GM18868 (cell line): ENCODE measurements around the gene NOC2L.

Source experiments
- ATAC-seq: cut with Tn5 transposase; IDR thresholded peaks from one replicate; pipeline ENCODE4 v1.9.1; 2021; ENCODE audit warnings: mild to moderate bottlenecking, moderate library complexity; ENCODE audit not compliant: unreplicated experiment

Gene NOC2L

DNA sequence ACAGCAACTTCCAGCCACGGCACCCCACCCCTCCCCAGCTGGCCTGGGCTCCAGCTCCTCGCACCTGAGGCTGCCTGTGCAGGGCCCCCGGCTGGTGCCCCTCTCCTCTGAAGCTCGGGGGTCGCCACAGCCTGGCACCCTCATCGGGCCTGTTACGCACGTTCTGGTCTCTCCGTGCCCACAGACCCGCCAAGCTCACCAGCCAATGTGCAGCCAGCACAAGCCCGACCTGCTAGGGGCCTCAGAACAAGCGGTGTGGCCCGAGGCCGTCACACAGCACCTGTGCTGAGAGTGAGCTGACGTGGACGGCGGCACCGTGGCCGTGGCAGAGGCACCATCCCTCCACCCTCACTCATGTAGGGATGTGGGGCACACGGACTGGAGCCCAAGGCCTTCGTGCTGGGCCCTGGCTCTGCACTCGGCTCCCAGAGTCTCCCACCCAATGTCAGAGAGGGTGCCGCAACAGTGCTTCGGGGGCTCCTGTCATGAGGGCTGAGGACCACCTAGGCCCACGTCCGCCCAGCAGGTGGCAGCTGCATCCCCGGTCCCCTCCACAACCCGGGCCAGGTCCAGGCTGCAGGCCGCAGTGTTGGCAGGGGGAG is 39.7 kb downstream of the NOC2L start:
- no peak for ATAC-seq

DNA sequence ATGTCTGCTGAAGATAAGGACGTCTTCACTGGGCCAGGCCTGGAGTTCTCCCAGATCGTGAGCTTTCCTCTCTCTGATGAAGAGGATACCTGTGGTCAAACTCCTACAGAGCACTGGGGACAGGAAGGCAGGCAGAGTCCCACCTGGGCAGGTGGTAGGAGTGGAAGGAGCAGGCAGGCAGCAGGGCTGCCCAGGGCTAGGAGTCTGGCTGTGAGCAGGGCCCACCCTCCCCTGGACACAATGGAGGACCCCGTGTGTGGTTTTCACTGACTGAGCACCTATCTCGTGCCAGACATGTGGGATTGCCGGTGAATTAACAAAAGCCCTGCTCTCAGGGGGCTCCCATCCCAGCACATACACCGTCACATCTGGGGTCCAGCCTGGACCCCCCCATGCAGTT is 40.2 kb downstream of the NOC2L start:
- ATAC-seq = no peak

DNA sequence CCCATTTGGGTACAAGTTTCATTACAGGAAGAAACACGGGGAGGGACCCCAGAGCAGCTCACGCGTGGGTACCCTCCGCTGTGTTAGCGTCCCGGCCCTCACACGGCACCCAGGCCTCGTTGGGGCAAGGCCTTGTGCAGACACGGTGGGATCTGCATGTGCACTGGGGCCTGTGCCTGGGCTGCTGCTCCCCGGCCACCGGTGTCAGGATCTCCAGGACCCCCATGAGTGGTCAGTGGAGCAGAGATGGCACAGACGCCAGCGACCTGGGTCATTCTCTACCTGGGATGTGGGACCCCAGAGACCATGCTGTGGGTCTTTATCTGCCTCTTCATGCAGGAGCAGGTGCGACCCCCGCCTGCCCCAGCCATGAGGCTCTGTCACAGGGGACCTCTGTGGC is 40.7 kb downstream of the NOC2L start:
- no peak for ATAC-seq

DNA sequence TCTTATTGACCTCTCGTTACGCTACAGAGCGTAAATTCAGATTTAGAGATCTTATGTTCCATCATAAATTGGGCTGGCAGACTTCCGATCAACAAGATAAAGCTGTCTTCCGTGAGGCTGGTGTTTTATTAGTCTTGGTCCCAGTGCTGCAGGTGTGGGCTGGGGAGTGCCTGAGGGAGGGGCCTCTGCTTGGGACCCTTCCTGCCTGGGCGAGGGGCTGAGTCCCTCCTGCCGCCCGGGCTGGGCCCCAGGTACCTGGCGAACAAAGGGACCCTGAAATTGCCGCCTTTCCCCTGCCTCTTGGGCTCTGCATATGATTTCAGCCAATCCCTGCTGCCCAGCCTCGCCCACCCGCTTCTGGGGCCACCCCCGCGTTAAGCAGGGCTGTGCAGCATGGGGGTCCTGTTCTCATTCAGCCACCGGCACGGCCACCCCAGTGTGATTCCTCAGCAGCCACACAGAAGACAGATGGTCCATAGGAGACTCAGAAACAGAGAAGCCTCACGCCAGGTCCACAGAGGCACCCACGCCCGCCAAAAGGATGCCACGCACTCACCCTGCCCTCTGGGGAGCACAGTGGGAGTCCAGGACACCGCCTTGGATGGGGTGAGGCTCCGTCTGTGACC is 41.5 kb downstream of the NOC2L start:
- no peak for ATAC-seq

DNA sequence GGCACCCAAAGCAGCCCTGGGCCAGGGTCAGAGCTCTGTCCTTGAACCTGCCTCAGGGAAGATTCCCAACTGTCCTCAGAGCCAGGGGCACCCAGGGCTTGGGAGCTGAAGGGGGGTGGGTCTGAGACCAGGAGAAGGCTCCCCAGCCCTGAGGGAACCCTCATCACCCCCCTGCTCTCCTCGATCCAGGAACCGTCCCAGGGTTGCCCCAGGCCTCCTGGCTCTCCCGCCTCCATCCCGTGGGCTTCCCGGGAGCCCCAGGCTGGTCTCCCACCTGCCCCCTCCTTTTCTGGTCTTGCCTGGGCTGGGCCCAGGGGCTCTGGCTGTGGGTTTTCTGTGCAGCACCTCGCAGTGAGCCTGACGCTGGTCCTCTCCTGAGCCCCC is 42.0 kb downstream of the NOC2L start:
- no peak for ATAC-seq

DNA sequence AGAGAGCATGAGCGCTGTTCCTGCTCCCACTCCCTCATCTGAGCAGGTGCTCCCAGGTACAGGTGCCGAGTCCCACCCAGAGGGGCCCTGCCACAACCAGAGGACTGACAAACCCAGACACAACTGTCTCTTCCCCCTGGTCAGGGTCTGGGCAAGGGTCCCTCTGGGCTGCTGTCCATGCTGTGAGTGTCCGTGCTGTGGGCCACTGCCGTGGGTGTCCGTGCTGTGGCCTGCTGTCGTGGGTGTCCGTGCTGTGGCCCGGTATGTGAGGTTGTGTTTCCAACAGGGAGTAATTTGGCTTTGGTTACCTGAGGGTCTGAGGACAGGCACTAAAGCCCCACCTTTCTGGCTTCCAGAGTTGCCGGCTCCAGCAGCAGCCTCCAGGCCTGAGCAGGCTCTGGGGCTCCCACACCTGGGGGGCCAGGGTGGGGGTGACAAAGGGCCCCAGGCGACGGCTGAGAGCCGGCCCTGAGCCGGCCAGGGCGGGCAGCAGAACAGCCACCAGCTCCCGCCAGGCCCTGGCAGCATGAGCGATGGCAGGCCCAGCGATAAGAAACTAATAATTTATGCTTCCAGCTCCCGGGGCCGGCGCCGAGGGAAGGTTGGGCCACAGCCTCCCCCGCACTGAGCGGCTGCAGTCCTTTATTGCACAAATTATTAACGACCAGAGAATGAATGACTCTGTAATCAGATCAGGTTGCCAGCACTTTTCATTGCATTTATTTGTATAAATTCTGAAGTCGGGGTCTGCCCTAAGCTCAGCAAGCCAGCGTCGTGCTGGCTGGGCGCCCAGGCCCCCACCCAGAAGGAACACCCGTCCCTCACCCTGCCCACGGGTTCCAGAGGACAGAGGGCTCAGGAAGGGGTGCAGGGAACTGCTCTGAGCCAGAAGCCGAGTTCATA is 42.6 kb downstream of the NOC2L start:
- no peak for ATAC-seq

DNA sequence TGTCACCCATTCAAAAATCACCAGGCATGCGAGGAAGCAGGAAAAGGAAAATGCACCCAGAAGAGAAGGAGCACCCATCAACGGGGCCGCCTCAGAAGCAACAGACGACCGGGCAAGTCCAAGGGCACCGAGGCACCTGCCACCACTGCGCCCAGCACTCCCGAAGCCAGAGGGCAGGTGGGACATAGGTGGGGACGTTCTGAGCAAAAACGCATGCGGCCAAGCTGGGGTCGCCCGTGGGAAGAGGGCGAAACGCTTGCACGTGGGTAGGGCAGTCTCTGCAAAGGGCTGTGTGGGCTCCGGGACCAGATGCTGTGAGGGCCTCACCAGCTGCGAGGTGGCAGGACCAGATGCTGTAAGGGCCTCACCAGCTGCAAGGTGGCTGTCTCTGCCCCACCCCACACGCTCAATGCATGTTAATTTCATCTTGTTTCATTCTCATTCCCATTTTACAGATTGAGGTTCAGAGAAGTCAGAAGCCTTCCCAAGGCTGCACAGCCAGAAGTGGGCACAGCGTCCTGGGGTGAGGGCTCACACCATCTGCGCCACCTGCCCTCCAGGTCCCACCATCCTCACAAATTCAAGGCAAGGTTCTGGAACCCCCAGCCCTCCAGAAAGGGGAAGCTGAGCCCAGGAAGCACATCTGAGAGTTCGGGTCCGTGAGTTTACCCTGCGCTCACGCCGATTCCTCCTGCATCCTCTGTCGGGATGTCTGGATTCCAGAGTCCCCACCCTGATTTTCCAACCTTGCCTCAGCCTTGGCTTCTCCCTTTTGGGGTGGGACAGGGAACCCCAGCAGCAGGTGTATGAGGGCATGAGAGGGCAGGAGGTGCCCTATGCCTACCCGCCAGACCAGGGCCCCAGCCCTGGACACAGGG is 43.5 kb downstream of the NOC2L start:
- no peak for ATAC-seq

DNA sequence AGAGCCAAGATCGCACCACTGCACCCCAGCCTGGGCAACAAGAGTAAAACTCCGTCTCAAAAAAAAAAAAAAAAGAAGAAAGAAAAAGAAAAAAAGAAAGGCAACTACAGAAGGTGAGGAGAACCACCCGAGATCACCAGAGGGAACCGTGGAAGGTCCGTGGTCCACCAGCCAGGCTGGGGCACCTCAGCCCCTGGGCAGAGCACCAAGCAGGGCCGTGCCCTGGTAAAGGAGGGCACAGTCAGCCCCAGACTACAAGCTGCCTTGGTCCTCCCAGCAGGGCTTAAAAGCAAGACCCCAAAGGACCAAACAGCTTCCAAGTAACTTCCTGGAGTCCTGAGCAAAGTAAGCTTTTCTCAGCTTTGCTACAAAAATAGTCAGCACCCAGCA is 44.2 kb downstream of the NOC2L start:
- no peak for ATAC-seq

DNA sequence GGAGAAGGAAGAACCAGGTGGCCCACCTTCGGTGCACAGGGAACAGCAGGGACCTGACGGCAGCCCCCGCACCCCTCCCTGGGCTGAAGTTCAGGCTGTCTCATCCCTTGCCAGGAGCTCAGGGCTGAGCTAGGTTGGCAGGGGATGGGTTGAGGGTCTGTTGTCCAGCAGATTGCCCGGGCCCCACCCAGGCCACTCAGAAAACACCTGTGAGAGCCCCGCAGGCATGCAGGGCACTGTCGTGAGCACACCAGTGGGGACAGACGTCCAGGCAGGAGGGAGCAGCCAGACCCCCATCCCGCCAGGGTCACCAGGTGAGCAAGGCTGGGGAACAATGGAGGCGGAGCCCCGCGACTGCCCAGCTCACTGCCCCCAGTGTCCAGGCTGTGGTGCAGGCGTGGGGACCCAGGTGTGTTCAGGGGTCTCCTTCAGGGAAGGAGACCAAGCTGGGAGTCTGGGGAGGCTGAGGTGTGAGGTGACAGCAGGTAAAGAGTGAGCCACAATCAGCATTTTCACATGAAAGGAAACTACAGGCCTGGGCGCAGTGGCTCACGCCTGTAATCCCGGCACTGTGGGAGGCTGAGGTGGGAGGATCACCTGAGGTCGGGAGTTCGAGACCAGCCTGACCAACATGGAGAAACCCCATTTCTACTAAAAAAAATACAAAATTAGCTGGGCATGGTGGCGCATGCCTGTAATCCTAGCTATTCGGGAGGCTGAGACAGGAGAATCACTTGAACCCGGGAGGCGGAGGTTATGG is 44.7 kb downstream of the NOC2L start:
- ATAC-seq = no peak

DNA sequence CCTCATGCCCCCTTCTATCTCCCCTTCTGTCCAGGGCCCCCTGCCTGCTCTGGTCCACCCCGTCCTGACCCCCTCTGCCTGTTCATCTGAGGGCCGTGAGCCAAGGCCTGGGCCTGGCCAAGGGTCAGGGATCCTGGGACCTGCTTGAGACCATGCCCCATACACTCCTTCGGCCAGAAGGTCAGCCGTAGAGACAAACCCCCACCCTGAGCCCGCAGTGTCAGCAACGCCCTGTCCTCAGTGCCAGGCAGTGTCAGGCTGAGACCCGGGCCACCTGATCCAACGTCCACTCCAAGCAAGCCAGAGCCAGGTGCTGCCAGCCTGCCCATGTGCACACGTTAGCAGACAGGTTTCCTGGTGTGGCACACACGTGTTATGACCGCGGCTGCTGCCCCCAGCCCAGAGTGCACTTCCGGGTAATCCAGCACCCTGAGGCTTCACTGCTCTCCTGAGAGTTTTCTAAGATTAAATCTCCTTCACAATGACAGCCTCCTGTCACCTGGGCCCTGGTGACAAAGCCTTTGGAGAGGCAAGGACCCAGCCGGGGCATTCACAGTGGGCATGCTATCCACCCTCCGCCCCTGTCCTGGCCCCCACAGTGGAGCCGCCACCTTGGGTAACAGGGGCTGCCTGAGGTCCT is 45.4 kb downstream of the NOC2L start:
- ATAC-seq = no peak

DNA sequence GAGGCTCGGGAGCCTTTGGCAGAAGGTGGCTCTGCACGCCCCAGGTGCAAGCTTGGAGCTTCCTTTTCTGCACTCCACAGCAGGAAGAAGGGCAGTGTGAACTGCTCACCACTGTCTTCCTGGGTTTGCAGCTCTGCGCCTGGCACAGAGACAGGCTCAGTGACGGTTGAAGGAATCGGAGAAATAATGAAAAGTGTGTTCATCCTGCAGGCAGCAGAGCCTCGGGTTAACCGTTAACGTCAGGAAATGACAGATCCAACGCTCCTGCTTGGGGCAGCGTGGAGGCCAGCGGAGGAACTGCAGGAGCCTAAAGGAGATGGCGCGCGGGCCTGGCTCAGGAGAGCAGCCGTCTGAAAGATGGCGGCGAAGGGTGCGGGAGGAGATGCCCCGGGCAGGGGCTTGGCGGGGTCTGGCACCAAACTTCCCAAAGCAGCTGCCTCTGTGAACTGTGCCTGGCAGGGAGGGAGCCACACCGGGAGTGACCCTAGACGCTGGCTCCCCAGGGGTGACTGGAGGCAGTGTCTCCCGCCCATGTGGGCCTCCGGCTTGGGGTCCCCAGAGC is 46.2 kb downstream of the NOC2L start:
- no peak for ATAC-seq

DNA sequence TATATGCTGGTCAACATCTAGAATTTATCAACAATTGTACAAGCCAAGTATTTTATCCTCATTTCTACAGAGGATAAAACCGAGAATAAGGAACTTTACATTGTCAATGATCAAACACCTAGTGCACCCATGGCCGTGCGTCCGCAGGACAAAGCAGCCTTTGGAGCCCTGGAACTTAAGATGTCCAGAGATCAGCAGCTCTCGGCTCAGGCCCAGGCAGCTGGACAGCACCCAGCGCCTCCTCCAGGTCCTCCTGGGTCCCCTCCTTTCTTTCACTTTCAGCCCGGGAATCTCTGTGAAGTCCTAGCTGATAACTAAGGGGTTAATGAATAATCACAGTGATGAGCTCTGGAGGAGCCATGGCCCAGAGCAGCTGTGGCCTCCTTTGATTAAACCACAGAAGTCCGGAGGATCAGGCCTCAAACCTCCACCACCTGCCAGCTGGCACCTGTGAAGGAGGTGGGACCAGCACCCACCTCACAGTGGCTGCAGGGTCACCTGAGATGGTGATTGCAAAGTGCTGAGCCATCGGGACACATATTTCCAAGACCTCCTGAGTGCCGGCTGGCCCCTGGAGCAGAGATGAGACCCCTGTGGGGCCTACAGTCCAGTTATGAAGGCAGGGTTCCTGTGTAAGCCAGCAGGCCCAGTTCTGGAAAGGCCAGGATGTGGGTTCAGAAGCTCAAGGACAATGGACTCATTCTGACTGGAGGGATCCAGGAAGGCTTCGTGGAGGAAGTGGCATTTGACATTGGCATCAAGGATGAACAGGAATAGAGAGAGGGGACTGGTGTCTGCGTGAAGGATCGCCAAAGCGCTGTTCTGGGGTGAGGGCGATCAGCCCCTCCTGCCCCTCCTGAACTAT is 46.9 kb downstream of the NOC2L start:
- ATAC-seq = no peak

DNA sequence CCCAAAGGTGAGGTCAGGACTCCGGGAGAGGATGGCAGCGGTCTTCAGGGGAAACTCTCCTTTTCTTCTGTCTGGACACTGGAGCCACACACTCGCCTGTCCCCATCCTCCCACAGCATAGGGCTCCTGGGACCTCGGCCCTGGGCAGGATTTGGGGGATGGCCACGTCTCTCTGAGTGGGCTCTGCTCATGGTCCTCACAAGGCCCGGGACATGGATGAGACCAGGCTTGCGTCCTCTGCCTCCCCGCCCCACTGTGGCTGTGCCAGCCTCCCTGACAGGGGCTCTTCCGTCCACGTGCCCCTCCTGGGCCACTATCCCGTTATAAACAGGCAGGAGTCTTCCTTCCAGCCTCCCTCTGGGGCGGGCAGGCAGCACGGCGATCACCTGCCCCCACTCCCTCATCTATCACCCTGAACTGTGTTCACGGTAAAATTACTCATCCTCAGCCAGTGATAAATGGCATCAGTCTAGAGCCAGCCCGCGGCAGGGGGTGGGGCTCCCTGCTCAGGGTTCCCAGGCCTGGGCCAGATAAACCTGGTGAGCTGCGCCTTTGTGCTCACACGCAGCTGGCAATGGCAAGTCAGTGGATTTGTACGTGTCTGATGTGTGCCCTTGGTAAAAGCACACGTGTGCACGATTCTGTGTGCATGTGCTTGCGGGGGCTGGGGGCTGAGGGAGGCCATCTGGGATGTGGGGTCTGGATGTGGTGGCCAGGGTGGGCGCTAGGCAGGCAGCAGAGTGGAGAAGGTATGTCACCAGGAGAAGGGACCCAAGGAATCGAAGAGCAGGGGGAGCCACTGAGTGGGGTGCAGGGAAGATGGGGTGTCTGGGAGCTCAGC is 48.0 kb downstream of the NOC2L start:
- ATAC-seq = no peak

DNA sequence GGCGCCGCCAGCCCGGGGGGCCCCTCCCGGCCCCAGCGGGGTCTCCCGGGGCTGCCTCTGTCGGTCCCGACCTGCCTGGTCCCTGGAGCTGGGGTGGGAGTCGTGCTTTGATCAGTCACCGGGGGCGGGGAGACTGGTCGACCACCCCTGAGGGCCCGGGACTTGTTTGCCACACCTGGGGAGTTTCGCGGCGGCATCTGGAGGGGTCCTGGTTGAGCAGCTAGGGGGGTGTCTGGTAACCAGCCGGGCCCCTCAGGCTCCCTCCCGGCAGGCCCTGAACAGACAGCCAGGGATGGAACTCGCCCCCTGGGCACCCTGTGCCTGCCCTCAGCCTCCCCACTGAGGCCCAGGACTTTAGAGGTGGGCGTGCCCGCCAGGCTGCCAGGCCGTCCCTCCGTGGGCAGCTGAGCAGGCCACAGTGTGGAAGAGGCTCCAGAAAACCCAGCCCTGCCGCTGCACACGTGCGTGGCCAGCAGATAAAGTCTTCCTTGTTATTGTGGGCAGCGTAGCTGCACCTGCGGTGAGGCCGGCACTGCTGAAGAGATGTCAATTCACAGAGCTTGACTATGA is 48.7 kb downstream of the NOC2L start:
- ATAC-seq = no peak

DNA sequence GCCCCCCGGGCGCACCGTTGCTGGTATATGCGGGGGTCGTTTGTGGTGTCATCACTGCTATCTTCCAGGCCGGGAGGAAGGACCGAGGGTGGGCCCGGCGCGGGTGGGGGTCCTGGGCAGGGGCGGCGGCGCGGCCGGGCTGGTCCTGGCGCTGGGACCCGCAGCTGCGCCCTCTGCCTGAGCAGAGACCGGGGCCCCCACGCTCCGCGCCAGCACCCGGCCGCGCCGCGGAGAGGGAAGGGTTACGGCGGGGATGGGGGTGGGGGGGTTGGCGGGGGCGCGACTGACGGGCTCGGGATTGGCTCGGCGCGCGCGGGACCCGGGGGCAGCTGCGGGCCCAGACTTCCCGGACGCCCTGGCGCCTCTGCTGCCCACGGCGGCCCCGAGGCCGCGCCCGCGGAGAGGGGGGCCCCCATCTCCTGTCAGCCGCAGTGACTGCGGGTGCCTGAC is 49.2 kb downstream of the NOC2L start:
- no peak for ATAC-seq

DNA sequence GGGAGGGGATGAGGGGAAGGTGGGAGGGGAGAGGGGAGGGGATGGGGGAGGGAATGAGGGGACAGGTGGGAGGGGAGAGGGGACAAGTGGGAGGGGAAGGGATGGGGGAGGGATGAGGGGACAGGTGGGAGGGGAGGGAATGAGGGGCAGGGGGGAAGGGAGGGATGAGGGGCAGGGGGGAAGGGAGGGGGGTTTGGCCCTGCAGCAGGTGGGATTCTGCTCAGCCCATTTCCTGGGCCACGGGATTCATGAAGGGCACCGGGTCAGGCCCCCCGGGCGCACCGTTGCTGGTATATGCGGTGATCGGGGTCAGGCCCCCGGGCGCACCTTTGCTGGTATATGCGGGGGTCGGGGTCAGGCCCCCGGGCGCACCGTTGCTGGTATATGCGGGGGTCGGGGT is 50.4 kb downstream of the NOC2L start:
- no peak for ATAC-seq
